Adipose tissue (tissue), 3 donors: ENCODE measurements around the gene NMT1. TPM values are rescaled to one million over a fixed set of nuclear protein-coding genes. Genes with fewer than 3 reads are reported as not detected.

Source experiments
- H3K27ac ChIP-seq: one replicate; pipeline ENCODE4 v1.5.1; 2013; ENCODE audit warnings: low read depth, low read length
- WGBS, 3 donors: extraction: QIAGEN DNeasy Blood & Tissue Kit; methylation state at CpG; one replicate each; pipeline ENCODE4 v1.1.7; 2013; 5-methylcytosine and 5-hydroxymethylcytosine counted together
- polyA plus RNA-seq, 3 donors: library from polyadenylated mRNA; stranded (reverse); fragments of 200-250 nt; gene quantifications; one replicate each; pipeline ENCODE4 v1.2.3, GENCODE V29; 2013
- donor health status: healthy with polysubstance abuse.
- donor health status: Bipolar disorder and iron deficiency.
- donor health status: healthy.

Gene NMT1
- polyA plus RNA-seq, 3 donors = 22.1 to 46.5 (median 41.2) TPM

DNA sequence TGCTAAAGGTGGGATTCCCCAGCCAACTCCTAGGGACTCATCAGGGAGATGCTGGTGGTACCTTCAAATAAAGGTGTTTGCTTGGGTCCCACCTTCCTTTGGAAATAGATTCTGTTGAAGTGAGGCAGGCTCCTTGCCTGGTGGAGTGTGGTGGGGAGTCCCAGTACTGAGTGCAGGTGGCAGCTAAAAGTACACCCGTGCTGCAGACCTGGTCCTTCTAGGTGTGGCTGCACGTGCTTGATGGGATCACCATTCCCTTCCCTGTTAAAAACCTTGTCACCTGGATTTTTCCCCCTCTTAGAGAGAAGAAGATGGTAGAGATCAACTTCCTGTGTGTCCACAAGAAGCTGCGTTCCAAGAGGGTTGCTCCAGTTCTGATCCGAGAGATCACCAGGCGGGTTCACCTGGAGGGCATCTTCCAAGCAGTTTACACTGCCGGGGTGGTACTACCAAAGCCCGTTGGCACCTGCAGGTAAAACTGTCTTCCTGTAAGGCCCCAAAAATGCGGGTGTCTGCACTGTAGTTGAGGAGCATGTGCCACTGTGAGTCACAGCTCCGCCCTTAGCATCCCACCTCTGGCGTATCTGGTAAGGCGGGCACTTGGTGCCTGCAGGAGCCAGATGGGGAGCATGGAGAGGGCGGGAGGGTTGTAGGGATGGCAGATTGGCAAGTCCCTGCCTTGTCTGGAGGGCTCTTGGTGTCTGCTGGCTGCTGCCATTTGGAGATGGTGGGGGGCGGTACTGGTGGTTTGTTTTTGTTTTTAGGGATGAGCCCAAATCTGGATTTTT is 37.2 kb downstream of the NMT1 start:
- H3K27ac ChIP-seq = no peak overlapping the region
- 82 to 88% (median 83%) methylated on average over 13 of the region's 13 CpGs for WGBS, 3 donors

DNA sequence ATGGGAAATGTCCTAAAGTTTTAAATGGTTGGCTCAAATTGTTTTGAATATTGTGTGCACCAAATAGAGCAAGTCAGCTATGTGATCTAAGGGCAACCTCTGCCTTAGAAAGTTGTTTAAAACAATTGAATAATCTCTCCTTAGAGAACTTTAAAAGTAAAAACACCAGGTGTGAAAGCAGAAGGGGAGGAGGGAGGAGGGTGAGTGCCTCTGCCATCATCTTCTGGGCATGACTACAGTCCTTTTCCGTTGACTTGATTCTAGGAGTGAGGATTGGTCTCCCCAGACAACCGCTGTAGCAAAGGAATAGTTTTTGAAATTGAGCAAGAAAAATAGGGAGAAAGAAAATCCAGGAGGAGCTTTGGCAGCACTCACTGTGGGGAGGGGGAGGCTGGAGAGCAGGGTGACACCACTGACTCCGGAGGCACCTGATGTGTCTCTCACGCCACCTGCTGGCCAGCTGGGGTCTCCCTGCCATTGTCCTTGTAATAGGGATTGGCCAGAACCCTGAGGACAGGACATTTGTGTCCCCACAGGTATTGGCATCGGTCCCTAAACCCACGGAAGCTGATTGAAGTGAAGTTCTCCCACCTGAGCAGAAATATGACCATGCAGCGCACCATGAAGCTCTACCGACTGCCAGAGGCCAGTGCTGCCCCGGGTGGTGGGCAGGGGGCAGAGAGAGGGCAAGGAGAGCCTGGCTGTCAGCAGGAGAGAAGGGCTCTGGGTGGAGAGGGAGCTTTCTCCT is 37.9 kb downstream of the NMT1 start:
- H3K27ac ChIP-seq = no peak overlapping the region
- 43 to 52% (median 50%) methylated on average over 9 of the region's 9 CpGs for WGBS, 3 donors

DNA sequence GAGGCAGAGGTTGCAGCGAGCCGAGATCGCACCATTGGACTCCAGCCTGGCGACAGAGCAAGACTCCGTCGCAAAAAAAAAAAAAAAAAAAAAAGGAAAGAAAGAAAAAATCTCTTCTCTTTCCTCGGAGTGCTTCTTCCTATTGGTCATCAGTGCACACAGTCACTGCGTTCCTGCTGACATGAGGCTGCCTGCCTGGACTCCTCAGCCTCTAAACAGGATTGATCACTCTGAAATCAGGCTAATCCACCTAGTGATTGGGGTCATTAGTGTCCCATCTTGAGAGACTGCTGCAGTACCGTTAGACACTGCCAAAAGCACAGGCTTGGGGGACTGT is 40.4 kb downstream of the NMT1 start:
- no peak overlapping the region for H3K27ac ChIP-seq
- 57 to 79% (median 75%) methylated on average over 9 of the region's 9 CpGs for WGBS, 3 donors

DNA sequence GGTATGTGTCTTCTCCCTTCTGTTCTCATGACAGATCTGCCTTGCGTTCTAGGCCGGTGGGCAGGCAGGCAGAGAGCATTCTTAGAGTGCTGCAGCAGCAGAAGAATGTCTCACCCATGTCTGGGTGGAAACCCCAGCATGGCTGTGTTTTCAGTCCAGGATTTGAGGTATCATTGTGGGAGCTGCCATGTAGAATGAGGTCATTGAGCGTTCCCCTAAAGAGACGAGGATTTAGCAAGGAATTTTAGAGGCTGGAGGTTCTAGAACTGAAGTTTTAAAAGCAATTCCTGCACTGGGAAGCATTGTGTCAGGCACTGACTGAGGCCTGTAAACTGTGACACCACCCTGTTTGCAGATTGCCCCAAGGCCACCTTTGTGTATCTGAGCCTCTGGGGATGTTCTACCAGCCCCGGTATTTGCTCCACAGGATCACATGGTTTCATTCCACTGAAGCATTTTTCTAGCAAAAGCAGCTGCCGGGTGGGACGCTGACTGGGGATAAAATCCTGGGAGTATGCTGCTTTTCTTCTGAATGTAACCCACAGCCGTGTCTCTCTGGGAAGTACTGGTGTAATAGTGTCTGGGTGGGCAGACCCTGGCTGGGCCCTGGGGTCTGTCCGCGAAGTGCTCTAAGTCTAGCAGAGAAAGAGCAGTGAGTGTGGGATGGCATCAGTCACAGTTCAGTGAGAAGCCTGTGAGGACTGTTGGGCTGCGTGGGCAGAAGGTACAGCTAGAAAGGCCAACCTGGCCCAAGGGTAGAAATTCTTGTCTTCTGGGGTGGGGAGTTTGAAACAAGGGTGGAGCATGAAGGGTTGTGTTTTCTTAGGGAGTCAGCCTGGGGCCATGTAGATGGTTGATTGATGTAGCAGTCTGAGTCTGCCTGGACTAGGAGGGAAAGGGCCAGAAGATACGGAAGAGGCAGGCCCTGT is 41.0 kb downstream of the NMT1 start:
- H3K27ac ChIP-seq = no peak overlapping the region

DNA sequence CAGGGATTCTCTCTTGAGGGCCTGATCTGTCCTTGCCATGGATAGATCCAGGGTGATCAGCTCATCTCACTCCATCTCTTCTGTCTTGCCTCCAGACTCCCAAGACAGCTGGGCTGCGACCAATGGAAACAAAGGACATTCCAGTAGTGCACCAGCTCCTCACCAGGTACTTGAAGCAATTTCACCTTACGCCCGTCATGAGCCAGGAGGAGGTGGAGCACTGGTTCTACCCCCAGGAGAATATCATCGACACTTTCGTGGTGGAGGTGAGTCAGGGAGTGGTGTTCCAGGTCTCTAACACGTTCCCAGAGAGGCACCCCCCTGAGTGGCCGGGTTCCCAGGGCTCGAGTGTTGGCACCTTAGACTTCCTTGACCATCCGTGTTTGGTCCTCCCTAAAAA is 41.7 kb downstream of the NMT1 start:
- no peak overlapping the region for H3K27ac ChIP-seq
- WGBS, 3 donors = 84 to 92% (median 88%) methylated on average over 9 of the region's 9 CpGs

More for the DNA sequence above, 41.0 kb downstream of the NMT1 start:
- 71 to 83% (median 81%) methylated on average over 12 of the region's 12 CpGs for WGBS, 3 donors

DNA sequence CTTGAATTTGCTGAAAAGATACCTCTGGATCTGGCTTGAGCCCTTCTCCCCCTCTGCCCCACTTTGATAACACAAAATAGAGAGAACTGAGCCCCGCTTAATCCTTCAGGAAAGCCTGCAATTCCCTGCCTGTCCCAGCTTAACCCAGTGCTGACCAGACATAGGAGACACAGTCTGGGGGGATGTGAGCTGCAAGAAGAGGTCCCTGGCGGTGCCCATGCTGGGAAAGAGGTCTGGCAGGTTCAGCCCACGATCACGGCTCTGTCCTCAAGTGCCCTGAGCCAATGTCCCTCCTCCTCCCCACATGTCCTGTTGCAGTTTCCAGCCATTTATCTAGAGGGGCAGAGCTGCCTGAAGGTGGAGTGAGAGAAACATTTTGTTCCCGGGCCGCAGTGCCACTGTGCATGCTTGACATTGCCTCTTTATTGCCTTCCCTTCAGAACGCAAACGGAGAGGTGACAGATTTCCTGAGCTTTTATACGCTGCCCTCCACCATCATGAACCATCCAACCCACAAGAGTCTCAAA is 42.2 kb downstream of the NMT1 start:
- no peak overlapping the region for H3K27ac ChIP-seq
- WGBS, 3 donors = 86 to 90% (median 89%) methylated on average over 9 of the region's 9 CpGs

DNA sequence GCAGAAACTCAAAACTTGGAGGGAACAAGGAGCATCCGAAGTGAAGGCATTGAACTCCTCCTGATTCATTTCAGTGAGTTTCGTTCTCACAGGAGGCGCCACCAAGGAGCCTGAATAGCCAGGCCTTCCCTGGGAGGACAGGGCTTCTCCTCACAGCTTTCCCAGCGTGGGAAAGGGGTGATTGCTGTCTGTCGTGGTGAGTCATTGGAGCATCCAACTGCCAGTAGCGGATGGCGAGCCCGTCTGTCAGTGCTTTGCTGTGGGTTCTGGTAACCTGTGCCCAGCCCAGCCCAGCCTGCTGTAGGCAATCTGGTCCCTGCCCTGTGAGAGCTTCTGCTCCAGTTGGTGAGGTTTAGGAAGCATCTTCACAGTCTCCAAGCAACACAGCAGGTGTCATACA is 42.9 kb downstream of the NMT1 start:
- no peak overlapping the region for H3K27ac ChIP-seq
- 90 to 93% (median 93%) methylated on average over 8 of the region's 8 CpGs for WGBS, 3 donors

DNA sequence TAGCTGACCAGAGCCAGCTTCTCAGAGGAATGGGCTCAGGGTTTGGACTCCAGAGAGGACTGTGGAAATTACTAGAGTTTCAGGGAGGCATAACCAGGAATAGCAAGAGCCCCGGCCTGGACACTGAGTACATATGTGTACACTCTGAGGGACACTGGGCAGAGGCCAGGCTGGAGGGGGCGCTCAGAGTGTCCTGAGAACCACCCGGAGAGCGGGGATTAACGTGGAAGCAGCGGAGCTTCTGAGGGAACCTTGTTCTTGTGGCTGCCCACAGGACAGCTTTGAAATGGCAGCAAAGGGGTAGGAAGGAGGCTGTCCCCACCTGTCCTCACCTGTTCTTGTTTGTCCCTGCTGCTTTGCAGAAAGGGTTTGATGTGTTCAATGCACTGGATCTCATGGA is 43.4 kb downstream of the NMT1 start:
- no peak overlapping the region for H3K27ac ChIP-seq
- 91 to 96% (median 95%) methylated on average over 6 of the region's 6 CpGs for WGBS, 3 donors

DNA sequence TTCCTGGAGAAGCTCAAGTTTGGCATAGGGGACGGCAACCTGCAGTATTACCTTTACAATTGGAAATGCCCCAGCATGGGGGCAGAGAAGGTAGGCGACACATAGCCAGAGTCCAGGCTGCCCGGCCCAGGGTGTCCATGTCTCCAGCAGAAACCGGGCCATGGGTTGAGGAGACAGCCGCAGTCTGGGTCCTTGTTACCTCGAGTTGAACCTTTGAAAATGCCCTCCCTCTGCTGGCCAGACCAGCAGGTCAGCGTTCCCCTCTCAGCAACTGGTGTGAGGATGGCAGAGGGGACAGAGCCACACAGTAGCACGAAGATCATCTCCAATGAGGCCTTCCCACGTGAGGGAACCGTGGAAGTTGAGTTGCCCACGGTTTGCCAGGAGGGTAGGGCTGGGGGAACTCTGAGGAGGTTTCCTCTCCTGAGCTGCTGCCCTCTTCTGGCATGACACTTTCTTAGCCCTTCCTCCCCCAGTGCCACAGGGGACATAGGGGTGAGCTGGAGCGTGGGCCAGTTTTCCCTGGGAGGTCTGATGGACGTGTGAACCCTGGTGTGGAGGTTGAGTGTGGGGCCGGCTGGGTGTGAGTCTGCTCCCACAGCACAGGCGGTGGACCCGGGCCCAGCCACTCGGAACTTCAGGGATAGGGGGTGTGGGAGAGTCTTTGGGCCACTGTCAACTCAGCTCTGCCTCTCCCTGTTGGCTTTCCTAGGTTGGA is 43.9 kb downstream of the NMT1 start:
- no peak overlapping the region for H3K27ac ChIP-seq

DNA sequence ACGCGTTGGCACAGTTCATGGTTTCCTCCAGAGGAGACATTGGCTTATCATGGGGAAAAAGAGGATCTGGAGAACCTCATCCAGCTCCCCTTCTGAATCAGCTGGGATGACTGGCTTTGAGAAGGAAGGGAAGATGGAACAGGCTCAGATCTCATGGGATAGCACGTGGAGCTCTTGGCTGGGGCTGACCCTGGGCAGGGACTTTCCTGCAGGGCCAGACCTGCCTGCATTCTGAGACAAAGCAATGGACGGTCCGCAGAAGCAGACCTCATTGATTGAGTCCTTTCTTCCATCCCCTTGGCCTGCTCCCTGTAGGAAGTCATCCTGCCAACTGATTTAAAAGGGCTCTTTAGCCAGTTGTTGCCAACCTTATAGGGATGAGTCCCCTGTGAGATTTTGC is 45.0 kb downstream of the NMT1 start:
- 77 to 94% (median 81%) methylated on average over 5 of the region's 5 CpGs for WGBS, 3 donors
- no peak overlapping the region for H3K27ac ChIP-seq

More for the DNA sequence above, 43.9 kb downstream of the NMT1 start:
- WGBS, 3 donors = 73 to 84% (median 80%) methylated on average over 17 of the region's 17 CpGs

DNA sequence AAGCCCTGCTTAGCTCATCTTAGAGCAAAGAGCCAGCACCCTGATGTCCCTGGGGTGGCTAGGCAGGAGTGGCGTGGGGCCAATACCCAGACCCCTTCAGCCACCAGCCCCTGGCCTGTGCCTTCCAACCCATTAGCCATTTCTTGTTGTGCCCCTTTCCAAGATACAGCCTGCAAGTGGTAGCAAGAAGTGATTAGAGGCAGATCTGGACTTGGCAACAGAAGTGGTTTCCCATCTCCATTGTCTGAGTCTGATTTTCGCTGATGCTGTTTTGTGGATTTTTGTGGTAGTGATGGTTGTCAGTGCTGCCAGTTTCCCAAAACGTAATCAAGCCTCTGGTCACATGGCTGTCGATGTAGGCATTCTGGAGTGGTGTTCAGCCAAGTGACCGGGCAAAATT is 45.5 kb downstream of the NMT1 start:
- H3K27ac ChIP-seq = no peak overlapping the region
- 79 to 91% (median 88%) methylated on average over 5 of the region's 5 CpGs for WGBS, 3 donors

DNA sequence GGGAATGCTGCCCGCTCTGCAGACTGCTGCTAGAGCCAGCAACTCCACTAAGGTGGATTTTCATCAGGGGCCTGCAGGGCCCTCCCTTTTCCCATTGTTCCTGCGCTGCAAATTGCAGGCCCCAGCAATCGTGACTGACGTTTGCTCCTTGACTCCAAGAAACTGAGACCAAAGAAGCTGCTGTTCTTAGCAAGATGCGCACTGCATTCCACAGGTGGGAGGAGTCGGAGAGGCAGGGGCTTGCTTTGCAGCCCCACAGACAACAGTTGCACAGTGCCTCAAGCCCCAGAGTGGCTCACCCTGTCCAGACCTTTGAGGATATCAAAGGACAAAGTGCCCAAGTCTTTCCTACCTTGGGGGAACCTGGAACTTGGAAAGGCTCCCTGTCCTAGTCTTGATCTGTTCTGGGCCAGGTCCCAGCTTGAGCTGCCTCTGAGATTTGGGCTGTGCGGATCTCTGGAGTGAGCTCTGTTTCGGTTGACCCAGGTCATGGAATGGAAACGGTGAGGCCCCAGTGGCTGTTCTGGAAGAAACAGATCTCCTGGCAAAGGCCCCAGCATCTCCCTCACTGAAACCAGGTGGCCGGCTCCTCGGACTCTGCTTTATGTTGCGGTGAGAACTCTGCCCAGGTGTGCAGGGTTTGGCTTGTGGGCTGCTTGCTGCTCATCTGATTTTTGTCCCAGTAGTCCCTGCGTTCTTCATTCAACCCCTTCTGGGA is 46.3 kb downstream of the NMT1 start:
- 77 to 85% (median 81%) methylated on average over 13 of the region's 13 CpGs for WGBS, 3 donors
- H3K27ac ChIP-seq = no peak overlapping the region

DNA sequence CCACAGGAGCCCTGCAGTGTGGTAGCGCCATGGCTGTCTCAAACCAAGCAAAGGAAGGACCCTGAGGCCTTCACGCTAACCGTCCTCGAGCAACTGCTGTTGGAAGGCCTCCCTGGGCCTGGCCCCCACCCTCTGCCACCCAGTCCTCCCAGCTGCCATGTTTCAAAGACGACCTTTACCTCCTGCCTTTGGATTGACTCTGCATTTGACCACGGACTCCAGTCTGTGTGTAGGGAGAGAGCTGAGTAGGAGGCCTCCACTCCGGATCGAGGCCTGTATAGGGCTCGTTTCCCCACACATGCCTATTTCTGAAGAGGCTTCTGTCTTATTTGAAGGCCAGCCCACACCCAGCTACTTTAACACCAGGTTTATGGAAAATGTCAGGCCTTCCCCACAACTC is 46.9 kb downstream of the NMT1 start:
- WGBS, 3 donors = 64 to 81% (median 70%) methylated on average over 8 to 9 of the region's 9 CpGs
- H3K27ac ChIP-seq = no peak overlapping the region

DNA sequence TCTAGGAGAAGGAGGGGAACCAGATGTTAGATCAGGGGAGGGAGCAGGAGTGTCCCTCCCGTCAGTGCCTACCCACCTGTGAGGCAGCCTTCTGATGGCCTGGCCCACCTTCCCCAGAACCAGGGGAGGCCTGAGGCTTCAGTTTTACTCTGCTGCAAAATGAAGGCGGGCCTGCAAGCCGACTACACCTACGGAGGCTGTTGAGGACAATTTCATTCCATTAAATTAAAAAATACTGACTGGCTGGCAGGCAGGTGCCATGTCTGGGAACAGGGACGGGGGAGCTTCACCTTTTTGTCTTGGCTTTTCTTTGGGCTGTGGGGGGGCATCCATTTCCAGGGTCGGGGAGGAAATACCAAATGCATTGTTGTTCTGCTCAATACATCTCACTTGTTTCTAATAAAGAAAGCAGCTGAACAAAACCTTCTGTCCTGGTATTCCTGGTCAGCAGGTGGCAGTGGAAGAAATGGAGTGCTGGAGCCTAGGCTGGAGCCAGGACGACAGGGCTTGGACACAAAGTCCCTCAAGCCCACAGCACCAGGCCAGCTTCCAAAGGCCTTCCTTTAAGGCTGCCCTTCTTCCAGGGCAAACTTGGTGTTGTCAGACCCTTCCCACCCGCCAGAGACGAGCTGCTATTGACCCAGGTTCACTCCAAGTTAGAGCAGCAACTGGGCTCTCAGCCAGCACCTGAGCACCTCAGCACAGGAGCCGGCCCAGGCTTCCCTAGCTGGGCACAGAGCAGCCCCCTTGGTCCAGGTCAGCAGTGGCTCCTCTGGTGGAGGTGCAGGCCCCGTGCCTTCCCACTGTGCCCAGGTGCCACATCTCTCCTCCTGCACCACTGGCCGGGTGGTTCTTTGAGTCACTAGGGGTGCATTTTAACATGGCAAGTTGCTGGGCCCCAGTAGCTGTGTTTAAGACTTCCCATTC is 47.7 kb downstream of the NMT1 start:
- no peak overlapping the region for H3K27ac ChIP-seq

DNA sequence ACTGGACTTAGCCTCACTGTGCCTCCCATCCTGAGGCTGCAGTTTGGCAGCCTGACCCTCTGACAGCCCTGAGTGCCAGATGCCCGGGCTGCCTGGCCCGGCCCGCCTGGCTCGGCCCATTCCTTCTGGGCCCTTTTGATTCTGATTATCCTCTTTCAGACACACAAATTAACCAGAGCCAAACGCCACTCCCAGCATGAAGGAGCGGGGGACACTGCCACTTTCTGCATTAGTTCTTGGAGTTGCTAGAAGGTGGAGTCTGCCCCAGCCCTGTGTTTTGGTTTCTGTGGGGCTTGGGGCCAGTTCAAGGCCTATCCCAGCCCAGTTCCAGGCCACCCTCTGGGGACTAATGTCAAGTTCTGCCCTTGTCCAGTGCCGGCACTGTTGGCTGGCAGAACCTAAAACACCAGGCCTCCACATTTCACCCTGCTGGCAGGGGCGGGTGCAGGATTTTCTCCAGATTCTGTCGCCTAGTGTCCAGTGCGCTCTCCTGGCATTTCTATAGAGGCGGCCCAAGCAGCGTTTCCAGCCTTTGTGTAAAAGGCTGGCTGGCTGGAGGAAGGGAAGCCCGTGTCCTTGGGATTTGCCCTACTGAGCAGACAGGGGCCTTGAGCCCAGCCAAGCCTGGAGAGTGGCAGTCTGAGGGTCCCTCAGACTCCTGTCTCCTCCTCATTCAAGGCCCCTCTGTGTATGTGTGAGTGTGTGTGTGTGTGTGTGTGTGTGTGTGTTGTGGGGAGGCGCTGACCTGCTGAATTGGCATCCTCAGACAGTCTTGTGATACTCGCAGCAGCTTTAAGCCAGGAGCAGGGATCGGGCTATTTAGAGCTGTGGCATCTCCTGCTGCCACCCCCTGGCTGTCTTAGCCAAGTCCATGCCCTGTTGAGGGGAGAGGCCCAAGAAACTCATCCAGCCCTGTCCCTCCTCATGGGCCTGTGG is 49.8 kb downstream of the NMT1 start:
- 67 to 75% (median 68%) methylated on average over 16 of the region's 16 CpGs for WGBS, 3 donors
- H3K27ac ChIP-seq = no peak overlapping the region

More for the DNA sequence above, 47.7 kb downstream of the NMT1 start:
- WGBS, 3 donors = 76 to 85% (median 77%) methylated on average over 12 of the region's 12 CpGs
